C1 segment of cervical spinal cord (tissue), 14 donors: ENCODE measurements around the gene FBXL17.
"Not testable (repeated sequence)": the region's sequence is repeated elsewhere in the genome, so short reads cannot be mapped to it uniquely, and the experiment has no call there.

Experiments
- DNase-seq, 14 donors: peaks; one replicate each; lab custom pipeline; 2025; lab: John Stamatoyannopoulos, UW

Gene FBXL17

GRCh38 chr5:108164574-108164973 is 217.3 kb downstream of the FBXL17 start:
- DNase-seq, result no peak

GRCh38 chr5:108152854-108153253 is 229.0 kb downstream of the FBXL17 start:
- DNase-seq, result not testable (repeated sequence)

- DNase-seq, result no peak
These were observed 232.5 kb downstream of the FBXL17 start for GRCh38 chr5:108149369-108149768.

- DNase-seq, result no peak
These were observed 233.2 kb downstream of the FBXL17 start for GRCh38 chr5:108148715-108149139.

- no peak for DNase-seq
These were observed 235.7 kb downstream of the FBXL17 start for GRCh38 chr5:108146222-108146621.

- no peak for DNase-seq
These were observed 236.5 kb downstream of the FBXL17 start for GRCh38 chr5:108145351-108145750.

- no peak for DNase-seq
These were observed 237.6 kb downstream of the FBXL17 start for GRCh38 chr5:108144332-108144731.

GRCh38 chr5:108143581-108143980 is 238.3 kb downstream of the FBXL17 start:
- DNase-seq, result no peak

GRCh38 chr5:108141676-108142075 is 240.2 kb downstream of the FBXL17 start:
- DNase-seq, result no peak

- DNase-seq, result no peak
These were observed 245.4 kb downstream of the FBXL17 start for GRCh38 chr5:108136493-108136892.

GRCh38 chr5:108129129-108129528 is 252.8 kb downstream of the FBXL17 start:
- no peak for DNase-seq

- DNase-seq, result no peak
These were observed 256.0 kb downstream of the FBXL17 start for GRCh38 chr5:108125771-108126511.

GRCh38 chr5:108124596-108124995 is 257.3 kb downstream of the FBXL17 start:
- no peak for DNase-seq

GRCh38 chr5:108122702-108123101 is 259.2 kb downstream of the FBXL17 start:
- DNase-seq, result peak in 1 of 14 donors; percentile 9

GRCh38 chr5:108118813-108119514 is 262.9 kb downstream of the FBXL17 start:
- no peak for DNase-seq

GRCh38 chr5:108115673-108116072 is 266.2 kb downstream of the FBXL17 start:
- DNase-seq, result no peak

GRCh38 chr5:108113950-108114349 is 267.9 kb downstream of the FBXL17 start:
- DNase-seq, result no peak

GRCh38 chr5:108111736-108112135 is 270.2 kb downstream of the FBXL17 start:
- DNase-seq, result no peak

- DNase-seq, result no peak
These were observed 272.8 kb downstream of the FBXL17 start for GRCh38 chr5:108109059-108109458.

GRCh38 chr5:108104448-108104847 is 277.4 kb downstream of the FBXL17 start:
- no peak for DNase-seq

GRCh38 chr5:108102463-108102862 is 279.4 kb downstream of the FBXL17 start:
- no peak for DNase-seq

- peak in 3 of 14 donors; percentile 1 to 4 (median 4) for DNase-seq
These were observed 280.1 kb downstream of the FBXL17 start for GRCh38 chr5:108101821-108102220.

- peak in 12 of 14 donors; percentile 3 to 72 (median 50) for DNase-seq
These were observed 280.8 kb downstream of the FBXL17 start for GRCh38 chr5:108101130-108101529.
